ENCODE results near the gene ZMYND19. TPM values are rescaled to one million over a fixed set of nuclear protein-coding genes. Genes with fewer than 3 reads are reported as not detected.
A peak's percentile ranks its signal among the peaks of the same experiment; 100 is the strongest.

The ZMYND19 gene
- total RNA-seq, 1 experiment from 2014 or later, result 51.9 TPM

GRCh38 chr9:137620581-137620980, 30.3 kb upstream of the ZMYND19 start:
- TF ChIP-seq CTCF (IDR thresholded peaks at IDR 0.05; ENCODE audit: unreplicated experiment), result no peak
- H3K27me3 Mint-ChIP-seq (ENCODE audit: insufficient read depth, unreplicated experiment), result no peaks in the 10 kb centered on the region
- intact Hi-C loops (cut with micrococcal nuclease), result no loop called here
- no TSS peak for BruUV-seq (replicated peaks)
- peak overlapping the region; percentile 95 for H3K4me3 Mint-ChIP-seq (ENCODE audit: unreplicated experiment)
- H3K36me3 Mint-ChIP-seq (ENCODE audit: insufficient read depth, unreplicated experiment), result peaks cover 79% of the 10 kb centered on the region
- H3K9me3 Mint-ChIP-seq (ENCODE audit: unreplicated experiment), result no peaks in the 10 kb centered on the region
- ChIA-PET CTCF (interaction anchor here (0.7 to 1.0 kb wide), 3 partner anchors 40 to 583 kb away, joined by 3 to 6 read pairs (median 3); no protein-coding TSS in a partner anchor), POLR2A (interaction anchor here (0.6 to 2.8 kb wide), 14 partner anchors 9 to 380 kb away, joined by 3 to 21 read pairs (median 3); partner anchors contain the start of genes DPH7, EXD3, NOXA1 and PNPLA7)
- no peak for DNase-seq (ENCODE audit: unreplicated experiment)
- H3K27ac Mint-ChIP-seq (ENCODE audit: low read depth, unreplicated experiment), result peak overlapping the region; percentile 91
- H3K4me1 Mint-ChIP-seq (ENCODE audit: insufficient read depth, unreplicated experiment), result peaks cover 14% of the 10 kb centered on the region

GRCh38 chr9:137620048-137620405, 29.7 kb upstream of the ZMYND19 start:
- Mint-ChIP-seq H3K36me3 (ENCODE audit: insufficient read depth, unreplicated experiment) (peaks cover 80% of the 10 kb centered on the region), H3K4me3 (ENCODE audit: unreplicated experiment) (peak overlapping the region; percentile 95), H3K27ac (ENCODE audit: low read depth, unreplicated experiment) (peak overlapping the region; percentile 91), H3K27me3 (ENCODE audit: insufficient read depth, unreplicated experiment) (no peaks in the 10 kb centered on the region), H3K4me1 (ENCODE audit: insufficient read depth, unreplicated experiment) (peaks cover 14% of the 10 kb centered on the region), H3K9me3 (ENCODE audit: unreplicated experiment) (no peaks in the 10 kb centered on the region)
- BruUV-seq (replicated peaks), result TSS peak; percentile 50
- CTCF ChIA-PET, result interaction anchor here (0.7 to 1.0 kb wide), 2 partner anchors 85 to 582 kb away, joined by 3 to 6 read pairs; no protein-coding TSS in a partner anchor
- DNase-seq (ENCODE audit: unreplicated experiment), result no peak
- intact Hi-C loops (cut with micrococcal nuclease), result no loop called here
- TF ChIP-seq CTCF (IDR thresholded peaks at IDR 0.05; ENCODE audit: unreplicated experiment), result no peak
- POLR2A ChIA-PET, result interaction anchor here (0.7 to 2.8 kb wide), 14 partner anchors 10 to 997 kb away, joined by 3 to 21 read pairs (median 4); partner anchors contain the start of genes ARRDC1, EXD3, NOXA1 and PNPLA7

- POLR2A ChIA-PET, result interaction anchor here (0.7 to 2.8 kb wide), 22 partner anchors 10 to 996 kb away, joined by 3 to 21 read pairs (median 4); partner anchors contain the start of genes ARRDC1, DPH7, MRPL41 and PNPLA7
- peak; percentile 39 for DNase-seq (ENCODE audit: unreplicated experiment)
- Mint-ChIP-seq H3K27me3 (ENCODE audit: insufficient read depth, unreplicated experiment) (no peaks in the 10 kb centered on the region), H3K4me1 (ENCODE audit: insufficient read depth, unreplicated experiment) (peaks cover 14% of the 10 kb centered on the region), H3K27ac (ENCODE audit: low read depth, unreplicated experiment) (peak overlapping the region; percentile 91), H3K4me3 (ENCODE audit: unreplicated experiment) (peak overlapping the region; percentile 95), H3K36me3 (ENCODE audit: insufficient read depth, unreplicated experiment) (peaks cover 83% of the 10 kb centered on the region), H3K9me3 (ENCODE audit: unreplicated experiment) (no peaks in the 10 kb centered on the region)
- BruUV-seq (replicated peaks), result no TSS peak
- CTCF ChIA-PET, result interaction anchor here (0.7 kb wide), 2 partner anchors 12 to 582 kb away, joined by 3 to 4 read pairs; no protein-coding TSS in a partner anchor
- no peak for TF ChIP-seq CTCF (IDR thresholded peaks at IDR 0.05; ENCODE audit: unreplicated experiment)
- intact Hi-C loops (cut with micrococcal nuclease), result loop anchor here (10.0 kb wide), 1 partner anchor 65 kb away; the partner anchor contains the start of genes MRPL41 and PNPLA7
Observed at GRCh38 chr9:137619240-137620047, 29.1 kb upstream of the ZMYND19 start.
